Prostate gland (tissue), 2 donors: Measurements from ENCODE around the gene TAS2R40.

Experiments used
- CTCF ChIP-seq, 4 experiments: fragments of 200-600 bp in 2 of 4; fragments of 450-650 bp in 2 of 4; sonication (generic) in 2 of 4; IDR thresholded peaks; 1 replicate in 3 of 4; 2 replicates in 1 of 4; pipeline ENCODE4 v1.5.1; 2016 to 2019; ENCODE audit warnings: antibody characterized with exemption in 4 of 4, mild to moderate bottlenecking in 2 of 4, moderate library complexity in 2 of 4
- POLR2A ChIP-seq: fragments of 450-650 bp; IDR thresholded peaks from one replicate; pipeline ENCODE4 v1.6.1; 2016; ENCODE audit warnings: antibody characterized with exemption, mild to moderate bottlenecking
- POLR2AphosphoS5 ChIP-seq: sonication (generic); formaldehyde crosslinking; IDR thresholded peaks from one replicate; pipeline ENCODE4 v1.6.1; 2017; ENCODE audit warnings: antibody characterized with exemption

- TF ChIP-seq CTCF (IDR thresholded peaks at IDR 0.05) (no peak), POLR2A (no peak), POLR2AphosphoS5 (no peak)
Measured at GRCh38 chr7:143216686-143217085, 5.2 kb upstream of the TAS2R40 start.
